HG02885 (cell line): ENCODE measurements around the gene IGF1R.

Experiments
- ATAC-seq: cut with Tn5 transposase; IDR thresholded peaks from one replicate; pipeline ENCODE4 v1.9.1; 2021; ENCODE audit warnings: mild to moderate bottlenecking; ENCODE audit not compliant: unreplicated experiment, poor library complexity

Gene IGF1R

GRCh38 chr15:98699591-98700424, 51.5 kb downstream of the IGF1R start:
- no peak for ATAC-seq

- ATAC-seq, result no peak
Observed at GRCh38 chr15:98700519-98700918, 52.2 kb downstream of the IGF1R start.

GRCh38 chr15:98703126-98703685, 54.9 kb downstream of the IGF1R start:
- no peak for ATAC-seq

- no peak for ATAC-seq
Observed at GRCh38 chr15:98705070-98705469, 56.7 kb downstream of the IGF1R start.

GRCh38 chr15:98706387-98706786, 58.0 kb downstream of the IGF1R start:
- ATAC-seq, result no peak

DNA sequence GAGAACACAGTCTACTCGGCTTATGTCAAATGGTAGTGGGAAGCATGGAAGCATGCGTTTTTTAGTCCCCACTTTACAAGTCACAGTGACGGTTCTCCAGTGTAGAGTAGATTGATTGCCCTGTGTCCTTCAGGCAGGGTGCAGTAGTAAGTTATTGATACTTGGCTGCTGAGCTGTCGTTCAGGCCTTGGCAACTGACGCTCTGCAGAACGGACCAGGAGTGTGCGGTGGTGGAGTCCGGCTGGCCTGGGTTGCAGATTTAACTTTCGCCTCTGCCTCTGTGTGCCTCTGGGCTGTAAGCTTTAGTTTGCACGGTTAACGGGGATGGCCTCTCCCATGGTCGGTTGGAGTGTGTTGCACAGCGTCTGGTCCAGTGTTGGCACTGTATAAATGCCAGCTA, 58.6 kb downstream of the IGF1R start:
- no peak for ATAC-seq

DNA sequence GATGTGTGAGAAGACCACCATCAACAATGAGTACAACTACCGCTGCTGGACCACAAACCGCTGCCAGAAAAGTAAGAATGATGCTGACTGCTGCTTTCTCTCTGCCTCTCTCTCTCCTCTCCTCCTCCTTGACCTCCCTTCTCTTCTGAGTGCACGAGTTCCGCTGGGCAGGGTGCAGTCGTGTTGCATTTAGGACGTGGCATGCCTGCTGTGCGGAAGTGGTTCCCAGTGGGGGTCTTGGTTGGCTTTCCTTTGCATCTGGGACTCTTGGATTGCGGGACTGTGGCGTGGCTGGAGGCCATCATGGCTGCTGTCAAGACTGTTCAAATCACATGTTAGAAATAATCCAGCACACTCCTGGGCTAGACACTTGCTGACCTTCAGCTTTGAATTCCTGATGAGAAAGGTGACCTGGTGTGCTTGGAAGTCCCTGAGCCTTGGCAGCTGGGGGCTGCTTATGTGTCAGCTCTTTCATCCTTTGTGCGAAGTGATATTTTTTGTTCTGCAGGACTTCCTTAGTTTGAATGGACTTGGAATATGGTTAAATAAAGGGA, 59.8 kb downstream of the IGF1R start:
- ATAC-seq, result no peak

- ATAC-seq, result no peak
Observed at GRCh38 chr15:98711810-98712209, 63.5 kb downstream of the IGF1R start.

DNA sequence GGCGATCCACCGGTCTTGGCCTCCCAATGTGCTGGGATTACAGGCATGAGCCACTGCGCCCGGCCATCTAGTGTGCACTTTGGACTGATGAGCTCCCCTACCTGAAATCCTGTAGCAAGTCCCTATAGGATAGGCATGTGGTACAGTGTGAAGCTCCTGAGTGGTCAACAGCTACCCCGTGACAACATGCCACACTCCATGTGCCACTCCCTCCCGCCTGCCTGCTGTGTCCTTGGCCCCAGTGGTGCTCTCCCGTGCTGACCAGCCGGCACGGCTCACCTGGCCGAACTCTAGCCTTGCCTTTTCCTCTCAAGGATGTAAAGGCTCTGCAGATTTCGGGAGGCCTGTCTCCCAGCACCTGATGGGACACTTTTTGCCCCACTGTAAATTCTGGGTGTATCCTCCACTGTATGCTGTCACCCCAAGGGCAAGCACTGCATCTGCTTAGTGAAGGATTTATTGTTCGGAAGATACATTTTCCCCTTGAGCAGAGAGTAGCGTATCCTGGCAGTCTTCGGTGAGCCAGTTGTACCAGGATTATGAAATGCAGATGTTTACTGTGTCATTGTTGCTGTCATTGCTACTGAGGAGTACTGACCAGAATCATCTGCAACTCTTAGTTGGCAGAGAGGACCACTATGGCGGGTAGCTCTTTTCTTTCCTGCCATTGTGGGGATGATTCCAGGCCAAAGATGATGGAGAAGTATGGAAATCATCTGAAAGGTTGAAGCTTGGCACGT, 64.7 kb downstream of the IGF1R start:
- ATAC-seq, result no peak

DNA sequence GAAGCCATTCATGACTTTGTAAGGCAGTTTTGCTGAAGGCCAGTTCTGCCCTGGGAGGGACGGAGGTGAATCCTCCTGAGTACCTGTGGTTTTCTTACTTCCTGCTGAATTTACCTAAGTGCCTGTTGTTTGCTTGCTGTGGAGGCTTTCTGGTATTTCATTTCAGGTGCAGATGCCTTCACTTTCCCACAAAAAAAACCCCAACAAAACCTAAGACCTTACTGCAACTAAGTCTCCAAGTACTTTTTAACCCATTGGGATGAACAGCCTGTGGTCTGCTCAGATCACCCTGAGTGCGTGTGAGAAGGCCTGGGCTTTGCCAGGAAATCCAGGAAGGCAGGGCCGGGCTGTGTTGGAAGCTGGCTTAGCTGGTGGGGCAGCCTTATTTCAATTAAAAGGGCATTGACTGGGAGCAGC, 65.3 kb downstream of the IGF1R start:
- ATAC-seq, result no peak

DNA sequence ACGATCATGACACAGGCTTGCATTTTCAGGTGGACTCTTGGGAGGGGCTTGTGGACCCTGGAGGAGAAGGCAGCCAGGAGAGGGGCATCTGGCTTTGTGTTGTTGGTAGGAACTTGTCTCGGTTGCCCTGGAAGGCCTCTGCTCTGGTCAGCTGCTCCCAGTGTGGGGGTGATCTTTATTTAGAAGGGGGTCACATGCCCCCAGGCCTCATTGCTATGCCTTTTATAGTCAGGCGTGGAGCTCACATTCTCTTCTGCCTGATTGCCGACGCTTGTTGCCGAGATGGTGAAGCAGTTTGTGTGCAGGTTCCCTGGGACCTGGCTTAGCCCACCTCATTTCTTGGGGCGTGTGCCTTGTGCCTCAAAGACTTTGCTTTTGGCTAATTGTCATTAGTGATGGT, 66.6 kb downstream of the IGF1R start:
- ATAC-seq, result no peak

DNA sequence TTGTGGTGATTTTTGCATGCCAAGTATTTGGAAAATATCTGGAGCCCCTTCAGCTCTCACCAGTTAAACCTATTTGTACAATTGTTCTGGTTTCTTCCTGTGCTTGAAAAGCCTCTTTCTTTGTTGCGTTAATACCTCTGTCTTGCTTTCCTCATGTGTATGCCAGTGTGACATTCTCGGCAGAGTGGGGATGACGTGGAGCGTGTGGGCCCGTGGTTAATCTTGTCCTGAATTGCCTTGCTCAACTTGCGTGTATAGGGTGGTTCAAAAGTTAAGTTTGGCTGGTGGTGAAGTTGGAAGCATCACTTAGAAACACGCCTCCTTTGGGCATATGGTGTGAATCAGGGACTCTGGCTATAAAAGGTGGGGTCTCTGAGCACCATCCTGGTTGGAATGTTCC, 67.1 kb downstream of the IGF1R start:
- no peak for ATAC-seq

- no peak for ATAC-seq
Observed at GRCh38 chr15:98715890-98716443, 67.6 kb downstream of the IGF1R start.

- no peak for ATAC-seq
Observed at GRCh38 chr15:98717371-98717770, 69.0 kb downstream of the IGF1R start.

DNA sequence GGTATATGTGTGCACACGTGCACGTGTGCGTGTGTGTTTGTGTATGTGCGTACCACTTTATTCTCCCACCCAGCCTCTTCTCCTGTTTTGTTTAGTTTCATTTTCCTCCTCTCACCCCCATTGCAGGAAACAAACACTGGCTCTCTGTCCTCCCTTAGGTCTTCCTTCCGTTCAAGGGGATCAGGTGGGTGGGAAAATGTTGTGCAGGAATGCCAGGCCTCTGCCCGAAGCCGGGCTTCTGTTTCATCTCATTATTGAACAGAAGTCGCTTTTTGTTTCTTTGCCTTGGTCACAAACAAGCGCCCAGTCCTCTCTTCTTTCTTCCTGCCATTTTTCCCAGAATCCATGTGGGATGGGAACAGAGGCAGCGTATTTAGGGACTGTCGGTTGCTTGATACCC, 69.6 kb downstream of the IGF1R start:
- no peak for ATAC-seq

DNA sequence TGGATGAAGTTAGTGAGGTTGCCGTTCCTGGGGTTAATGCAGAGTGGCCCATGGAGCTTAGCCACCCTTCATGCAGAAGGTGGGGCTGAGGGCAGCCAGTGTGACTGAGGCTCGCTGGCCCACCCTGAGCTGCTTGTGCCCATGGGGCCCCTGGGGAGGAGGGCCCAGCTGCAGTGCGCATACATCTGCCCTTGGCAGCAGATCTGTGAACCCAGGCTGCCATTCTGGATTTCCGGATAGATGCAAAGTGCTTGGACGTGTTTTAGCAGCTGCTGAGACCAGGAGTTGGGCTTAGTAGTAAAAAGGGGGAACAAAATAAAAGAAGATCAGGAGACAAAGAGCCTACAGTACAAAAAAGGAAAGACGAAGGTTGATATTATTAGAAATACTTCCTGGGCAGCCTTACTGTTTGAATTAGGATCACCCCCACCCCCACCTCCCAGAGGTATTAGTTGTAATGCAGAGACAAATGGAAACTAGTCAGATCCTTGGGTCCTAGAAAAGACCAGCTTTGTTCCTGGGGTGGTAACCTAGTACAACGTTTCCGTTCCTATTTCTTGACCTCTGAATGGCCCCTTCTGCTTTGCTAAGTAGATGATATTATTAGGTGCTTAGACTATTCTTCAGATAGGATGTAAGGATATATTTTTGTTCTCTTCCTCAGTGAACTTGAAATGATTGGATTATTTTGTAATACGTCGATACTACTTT, 70.2 kb downstream of the IGF1R start:
- ATAC-seq, result no peak

DNA sequence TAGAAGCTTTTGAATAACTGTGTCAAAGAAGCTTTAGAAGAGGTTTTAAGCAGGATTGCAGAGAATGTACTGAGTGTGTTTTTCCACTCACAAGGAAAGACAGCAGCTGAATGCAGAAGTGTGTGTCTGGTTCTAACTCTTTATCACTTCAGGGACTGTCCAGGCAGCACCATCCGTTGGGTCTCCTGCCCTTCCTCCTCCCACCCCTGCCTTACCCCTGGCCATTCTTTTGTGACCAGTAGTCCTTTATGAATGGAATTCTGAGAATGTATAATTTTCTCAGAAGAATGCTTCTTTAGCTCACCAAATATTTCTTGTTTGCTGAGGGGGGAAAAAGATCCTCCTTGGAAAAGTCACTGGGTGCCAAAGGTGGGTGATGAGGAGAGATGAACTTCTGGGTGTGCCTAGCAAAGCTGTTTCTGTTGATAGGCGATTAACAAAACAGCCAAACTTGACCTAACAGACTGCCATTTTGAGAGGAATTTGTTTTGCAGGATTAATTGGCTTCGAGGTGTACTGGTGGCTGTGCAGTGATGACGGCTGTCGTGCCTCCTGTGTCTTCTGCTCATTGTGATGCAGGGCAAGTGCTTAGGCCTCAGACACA, 70.9 kb downstream of the IGF1R start:
- ATAC-seq, result no peak

- no peak for ATAC-seq
Observed at GRCh38 chr15:98720031-98720430, 71.7 kb downstream of the IGF1R start.

DNA sequence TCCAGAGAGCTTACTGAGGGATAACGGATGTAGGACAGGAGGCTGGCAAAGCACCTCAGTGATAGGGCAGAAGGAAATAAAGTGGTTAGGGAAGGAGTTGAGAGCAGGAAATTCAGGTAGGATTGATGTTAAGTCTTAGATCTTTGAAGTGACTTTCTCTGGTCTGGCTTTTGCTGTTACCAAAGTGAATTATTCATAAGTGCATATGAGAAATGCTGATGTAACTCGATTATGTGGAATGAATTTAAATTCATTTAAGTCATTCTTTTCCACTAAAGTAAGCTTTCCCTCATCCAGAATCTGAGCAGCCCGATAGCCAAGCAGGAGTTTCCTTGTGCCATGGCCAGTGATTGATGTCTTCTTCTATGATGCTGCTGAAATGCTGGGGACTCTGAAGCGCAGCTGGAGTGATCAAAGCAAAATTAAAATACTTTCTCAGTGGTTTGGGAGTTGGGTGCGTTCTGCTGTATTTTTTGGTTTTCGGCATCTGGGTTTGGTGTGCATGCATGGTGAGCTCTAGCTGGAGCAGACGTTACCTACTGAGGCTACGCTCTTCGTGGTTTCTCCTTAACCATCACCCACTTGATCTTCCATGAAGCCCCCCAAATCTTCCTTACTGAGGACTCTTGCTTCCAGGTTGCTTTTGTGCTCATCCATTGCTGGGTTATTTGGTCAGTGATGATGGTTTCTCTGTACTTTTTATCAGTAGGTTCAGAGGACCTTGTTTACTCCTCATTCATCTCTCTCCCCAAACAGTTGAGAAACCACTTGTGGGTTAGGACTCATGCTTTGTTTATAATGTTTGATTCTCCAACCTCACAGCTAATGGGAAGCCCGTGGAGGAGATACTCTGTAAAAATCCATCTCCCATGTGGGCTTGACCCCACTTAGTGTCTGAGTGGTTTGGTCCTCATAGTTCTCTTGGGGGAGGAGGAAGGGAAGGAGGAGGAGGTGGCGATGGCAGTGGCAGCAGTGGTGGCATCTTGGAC, 72.5 kb downstream of the IGF1R start:
- no peak for ATAC-seq
